Cardiac muscle cell (in vitro differentiated cells and primary cell): Measurements from ENCODE around the gene COL4A2. TPM values are rescaled to one million over a fixed set of nuclear protein-coding genes. Genes with fewer than 3 reads are reported as not detected.
"Not testable (repeated sequence)": the region's sequence is repeated elsewhere in the genome, so short reads cannot be mapped to it uniquely, and the experiment has no call there.

Experiments
- DNase-seq, 2 donors: peaks; one replicate each; pipeline versions ENCODE4 v3.0.0 to v3.0.0-alpha.2; 2010 to 2017; ENCODE audit warnings: low read depth in 1 of 2, low spot score in 1 of 2
- H3K27ac ChIP-seq: fragments of 200-600 bp; sonication (generic); 2 replicates; pipeline ENCODE4 v1.5.1; 2016
- H3K27me3 ChIP-seq: fragments of 200-600 bp; sonication (generic); 2 replicates; pipeline ENCODE4 v1.6.0; 2016; ENCODE audit warnings: control low read depth
- H3K36me3 ChIP-seq: fragments of 200-600 bp; sonication (generic); 2 replicates; pipeline ENCODE4 v1.5.1; 2016; ENCODE audit warnings: control low read depth
- H3K4me1 ChIP-seq: fragments of 200-600 bp; sonication (generic); 2 replicates; pipeline ENCODE4 v1.8.1; 2017; ENCODE audit warnings: low read depth, mild to moderate bottlenecking, mixed run types
- H3K4me3 ChIP-seq: fragments of 200-600 bp; sonication (generic); 2 replicates; pipeline ENCODE4 v1.5.1; 2016; ENCODE audit warnings: mild to moderate bottlenecking
- H3K9me3 ChIP-seq: fragments of 200-600 bp; sonication (generic); 2 replicates; pipeline ENCODE4 v1.5.1; 2017; ENCODE audit warnings: low read depth, mild to moderate bottlenecking, control low read depth
- CTCF ChIP-seq: IDR thresholded peaks from 2 replicates; pipeline ENCODE4 v1.5.1; 2012; ENCODE audit warnings: low read depth, mild to moderate bottlenecking, low read length
- polyA plus RNA-seq: library from polyadenylated mRNA; unstranded; fragments of >200 nt; fragmentation: Nextera tagmentation; extraction: Ambion mirVana; gene quantifications from 2 replicates; pipeline ENCODE4 v1.2.1, GENCODE V29; 2016
- total RNA-seq: library from RNA; depleted of rRNA; stranded (reverse); fragments of >200 nt; gene quantifications from 2 replicates; pipeline ENCODE4 v1.2.3, GENCODE V29; 2016

COL4A2 gene
- total and polyA plus RNA-seq, 2 experiments from 2014 or later, result 184 to 516 TPM

- no peaks in the 10 kb centered on the region for H3K27me3 ChIP-seq
- peaks cover 34% of the 10 kb centered on the region for H3K36me3 ChIP-seq
- H3K9me3 ChIP-seq, result no peaks in the 10 kb centered on the region
- no peak for TF ChIP-seq CTCF
- H3K27ac ChIP-seq, result no peak overlapping the region
- H3K4me3 ChIP-seq, result no peak overlapping the region
- H3K4me1 ChIP-seq, result no peaks in the 10 kb centered on the region
- DNase-seq, result no peak
Measured at GRCh38 chr13:110497003-110497402, 189.9 kb downstream of the COL4A2 start.

- H3K27me3 ChIP-seq, H3K27ac ChIP-seq, H3K9me3 ChIP-seq, DNase-seq, H3K4me1 ChIP-seq, H3K4me3 ChIP-seq: not testable (repeated sequence)
- peaks cover 34% of the 10 kb centered on the region for H3K36me3 ChIP-seq
Measured at GRCh38 chr13:110497896-110498295, 190.8 kb downstream of the COL4A2 start.

GRCh38 chr13:110498327-110498726 is 191.2 kb downstream of the COL4A2 start:
- no peak for TF ChIP-seq CTCF
- DNase-seq, result no peak
- no peak overlapping the region for H3K4me3 ChIP-seq
- no peak overlapping the region for H3K27ac ChIP-seq
- no peaks in the 10 kb centered on the region for H3K9me3 ChIP-seq
- no peaks in the 10 kb centered on the region for H3K4me1 ChIP-seq
- peaks cover 34% of the 10 kb centered on the region for H3K36me3 ChIP-seq
- H3K27me3 ChIP-seq, result no peaks in the 10 kb centered on the region

- H3K9me3 ChIP-seq, result no peaks in the 10 kb centered on the region
- no peaks in the 10 kb centered on the region for H3K27me3 ChIP-seq
- no peak for DNase-seq
- peaks cover 34% of the 10 kb centered on the region for H3K36me3 ChIP-seq
- H3K4me1 ChIP-seq, result no peaks in the 10 kb centered on the region
- H3K27ac ChIP-seq, result no peak overlapping the region
- no peak overlapping the region for H3K4me3 ChIP-seq
- no peak for TF ChIP-seq CTCF
Measured at GRCh38 chr13:110498765-110499164, 191.7 kb downstream of the COL4A2 start.

GRCh38 chr13:110499621-110500281 is 192.7 kb downstream of the COL4A2 start:
- no peak overlapping the region for H3K4me3 ChIP-seq
- H3K4me1 ChIP-seq, result no peaks in the 10 kb centered on the region
- TF ChIP-seq CTCF, result no peak
- H3K36me3 ChIP-seq, result peaks cover 33% of the 10 kb centered on the region
- no peak for DNase-seq
- no peak overlapping the region for H3K27ac ChIP-seq
- no peaks in the 10 kb centered on the region for H3K9me3 ChIP-seq
- no peaks in the 10 kb centered on the region for H3K27me3 ChIP-seq

GRCh38 chr13:110500341-110500740 is 193.3 kb downstream of the COL4A2 start:
- H3K4me1 ChIP-seq, result no peaks in the 10 kb centered on the region
- peaks cover 28% of the 10 kb centered on the region for H3K36me3 ChIP-seq
- DNase-seq, result no peak
- H3K27me3 ChIP-seq, result no peaks in the 10 kb centered on the region
- no peak overlapping the region for H3K27ac ChIP-seq
- no peak for TF ChIP-seq CTCF
- H3K4me3 ChIP-seq, result no peak overlapping the region
- H3K9me3 ChIP-seq, result no peaks in the 10 kb centered on the region
